Endothelial cell of hepatic sinusoid (primary cell): ENCODE measurements around the gene NPFF.
"Not testable (repeated sequence)": the region's sequence is repeated elsewhere in the genome, so short reads cannot be mapped to it uniquely, and the experiment has no call there.

Experiments
- in situ Hi-C: cut with HindIII; loops from 2 replicates; pipeline ENCODE4 v1.10.0; 2017; ENCODE audit warnings: low sequenced_read_pairs

The NPFF gene

GRCh38 chr12:53506881-53507602 lies at the start of gene NPFF:
Gene NPFF, minus strand, starts transcription at chr12:53507484. Its CDS starts 10 bp downstream, at chr12:53507474.
- in situ Hi-C loops = loop anchor here (10.0 kb wide), 1 partner anchor 162 kb away; no protein-coding TSS in a partner anchor

- in situ Hi-C loops = loop anchor here (10.0 kb wide), 1 partner anchor 122 kb away; the partner anchor contains the start of gene ATP5MC2
Measured at GRCh38 chr12:53552361-53553327, 45.4 kb upstream of the NPFF start.

- in situ Hi-C loops = loop anchor here (10.0 kb wide), 1 partner anchor 123 kb away; the partner anchor contains the start of gene ATP5MC2
Measured at GRCh38 chr12:53551889-53552291, 44.6 kb upstream of the NPFF start.

- in situ Hi-C loops = loop anchor here (10.0 kb wide), 1 partner anchor 124 kb away; the partner anchor contains the start of gene ATP5MC2
Measured at GRCh38 chr12:53550595-53550994, 43.3 kb upstream of the NPFF start.

- in situ Hi-C loops = loop anchor here (10.0 kb wide), 1 partner anchor 125 kb away; the partner anchor contains the start of gene ATP5MC2
Measured at GRCh38 chr12:53550131-53550530, 42.8 kb upstream of the NPFF start.

- in situ Hi-C loops = not testable (repeated sequence)
Measured at GRCh38 chr12:53548354-53548753, 41.1 kb upstream of the NPFF start.

- in situ Hi-C loops = no loop called here
Measured at GRCh38 chr12:53543539-53543938, 36.3 kb upstream of the NPFF start.

- in situ Hi-C loops = no loop called here
Measured at GRCh38 chr12:53539526-53539925, 32.2 kb upstream of the NPFF start.

GRCh38 chr12:53538209-53538689 lies 31.0 kb upstream of the NPFF start:
- in situ Hi-C loops = no loop called here

- in situ Hi-C loops = no loop called here
Measured at GRCh38 chr12:53536962-53537361, 29.7 kb upstream of the NPFF start.

- in situ Hi-C loops = loop anchor here (5.0 kb wide), 1 partner anchor 49 kb away; no protein-coding TSS in a partner anchor
Measured at GRCh38 chr12:53533471-53533870, 26.2 kb upstream of the NPFF start.

- in situ Hi-C loops = loop anchor here (5.0 kb wide), 1 partner anchor 50 kb away; no protein-coding TSS in a partner anchor
Measured at GRCh38 chr12:53532524-53533445, 25.5 kb upstream of the NPFF start.

GRCh38 chr12:53532021-53532420 lies 24.7 kb upstream of the NPFF start:
- in situ Hi-C loops = loop anchor here (5.0 kb wide), 1 partner anchor 50 kb away; no protein-coding TSS in a partner anchor

GRCh38 chr12:53530920-53531319 lies 23.6 kb upstream of the NPFF start:
- in situ Hi-C loops = loop anchor here (5.0 kb wide), 1 partner anchor 51 kb away; no protein-coding TSS in a partner anchor

GRCh38 chr12:53530061-53530460 lies 22.8 kb upstream of the NPFF start:
- in situ Hi-C loops = loop anchor here (5.0 kb wide), 1 partner anchor 52 kb away; no protein-coding TSS in a partner anchor

GRCh38 chr12:53524476-53524875 lies 17.2 kb upstream of the NPFF start:
- in situ Hi-C loops = no loop called here

GRCh38 chr12:53523131-53523530 lies 15.8 kb upstream of the NPFF start:
- in situ Hi-C loops = no loop called here

GRCh38 chr12:53518381-53518780 lies 11.1 kb upstream of the NPFF start:
- in situ Hi-C loops = no loop called here

- in situ Hi-C loops = no loop called here
Measured at GRCh38 chr12:53516758-53517455, 9.6 kb upstream of the NPFF start.
